A549 (cell line): ENCODE measurements around the gene KIF21A. TPM values are rescaled to one million over a fixed set of nuclear protein-coding genes. Genes with fewer than 3 reads are reported as not detected.

ENCODE experiments used
- ATAC-seq, 2 experiments: fragments of 200-7000 bp in 1 of 2; fragments of >200 bp in 1 of 2; cut with Nextera tagmentation in 1 of 2; cut with Tn5 transposase in 1 of 2; 3 replicates each; pipeline versions ENCODE4 v1.8.0 to v1.9.1; 2018 to 2020; ENCODE audit warnings: mild to moderate bottlenecking in 1 of 2, moderate library complexity in 1 of 2
- CTCF ChIA-PET: fragments of 300-600 bp; sonication (Branson Sonifier 250); formaldehyde crosslinking; extraction: SDS; loops from one replicate; lab custom pipeline; 2021; ENCODE audit warnings: antibody characterized with exemption, inconsistent platforms; lab: Yijun Ruan, JAX
- POLR2A ChIA-PET: fragments of 350-600 bp; formaldehyde crosslinking; extraction: SDS; loops from one replicate; lab custom pipeline; 2021; ENCODE audit warnings: antibody characterized with exemption, inconsistent platforms; lab: Yijun Ruan, JAX
- DNase-seq, 2 experiments: peaks; one replicate each; pipeline versions ENCODE4 v3.0.0 to v3.0.0-alpha.2; 2011 to 2016; ENCODE audit warnings: low read depth in 1 of 2, low spot score in 1 of 2
- FAIRE-seq: peaks from 2 replicates; lab custom pipeline; 2011; peaks lifted over from hg19 to GRCh38; lab: Jason Lieb, UNC
- H3K27ac ChIP-seq, 2 experiments: fragments of >200 bp; sonication (Bioruptor Twin); formaldehyde crosslinking; 3 replicates each; pipeline ENCODE4 v1.5.1; 2016 to 2017
- H3K4me1 ChIP-seq: fragments of >200 bp; sonication (Bioruptor Twin); formaldehyde crosslinking; 3 replicates; pipeline ENCODE4 v1.6.1; 2016
- H3K4me2 ChIP-seq: fragments of >200 bp; sonication (Bioruptor Twin); formaldehyde crosslinking; 3 replicates; pipeline ENCODE4 v1.6.1; 2016
- H3K4me3 ChIP-seq: fragments of >200 bp; sonication (Bioruptor Twin); formaldehyde crosslinking; 3 replicates; pipeline ENCODE4 v1.5.1; 2016
- H3K9me3 ChIP-seq: fragments of >200 bp; sonication (Bioruptor Twin); formaldehyde crosslinking; 3 replicates; pipeline ENCODE4 v1.6.1; 2016
- CHD2 ChIP-seq: fragments of 150-350 bp; IDR thresholded peaks from 2 replicates; pipeline ENCODE4 v1.6.1; 2014; ENCODE audit warnings: low read length; ENCODE audit not compliant: partially characterized antibody
- E2F6 ChIP-seq: IDR thresholded peaks from 2 replicates; pipeline ENCODE4 v1.6.1; 2012; ENCODE audit warnings: low read depth, borderline replicate concordance
- EHF ChIP-seq: fragments of 250-450 bp; sonication (Bioruptor Pico); IDR thresholded peaks from 2 replicates; pipeline ENCODE4 v1.5.0; 2020; ENCODE audit warnings: mild to moderate bottlenecking
- FOSB ChIP-seq: fragments of 250-450 bp; sonication (Bioruptor Pico); IDR thresholded peaks from 2 replicates; pipeline ENCODE4 v1.5.0; 2020; ENCODE audit warnings: mild to moderate bottlenecking, moderate library complexity
- FOSL2 ChIP-seq, 2 experiments: fragments of 450-650 bp in 1 of 2; fragments of >200 bp in 1 of 2; sonication (Bioruptor Twin) in 1 of 2; formaldehyde crosslinking; IDR thresholded peaks; 2 replicates each; pipeline versions ENCODE4 v1.5.0 to v1.6.1; 2016 to 2020; ENCODE audit warnings: mild to moderate bottlenecking in 1 of 2, moderate library complexity in 1 of 2
- GATA3 ChIP-seq: IDR thresholded peaks from 2 replicates; pipeline ENCODE4 v1.6.1; 2012; ENCODE audit warnings: borderline replicate concordance
- HDAC2 ChIP-seq: fragments of 200-600 bp; sonication (generic); IDR thresholded peaks from 2 replicates; pipeline ENCODE4 v1.6.1; 2016
- HEYL ChIP-seq: fragments of 250-450 bp; sonication (Bioruptor Pico); IDR thresholded peaks from 2 replicates; pipeline ENCODE4 v1.8.0; 2021; ENCODE audit warnings: mild to moderate bottlenecking, moderate library complexity
- HMGXB4 ChIP-seq: fragments of 250-450 bp; sonication (Bioruptor Pico); IDR thresholded peaks from 2 replicates; pipeline ENCODE4 v1.5.0; 2021; ENCODE audit warnings: mild to moderate bottlenecking, moderate library complexity, borderline replicate concordance
- HOXA7 ChIP-seq: fragments of 250-450 bp; sonication (Bioruptor Pico); IDR thresholded peaks from 2 replicates; pipeline ENCODE4 v1.5.0; 2020; ENCODE audit warnings: mild to moderate bottlenecking, moderate library complexity
- HOXB13 ChIP-seq: fragments of 250-450 bp; sonication (Bioruptor Pico); IDR thresholded peaks from 2 replicates; pipeline ENCODE4 v1.5.0; 2020; ENCODE audit warnings: low read depth, mild to moderate bottlenecking, moderate library complexity
- JUN ChIP-seq, 2 experiments: fragments of >200 bp; sonication (Bioruptor Twin); formaldehyde crosslinking; IDR thresholded peaks; 2 replicates in 1 of 2; 3 replicates in 1 of 2; pipeline ENCODE4 v1.6.1; 2016 to 2017
- KDM5A ChIP-seq: fragments of 200-600 bp; sonication (generic); IDR thresholded peaks from 2 replicates; pipeline ENCODE4 v1.6.1; 2016; ENCODE audit warnings: antibody characterized with exemption, mild to moderate bottlenecking
- MAFK ChIP-seq: fragments of 450-650 bp; IDR thresholded peaks from 2 replicates; pipeline ENCODE4 v1.6.1; 2014; ENCODE audit not compliant: partially characterized antibody
- MAX ChIP-seq: IDR thresholded peaks from 2 replicates; pipeline ENCODE4 v1.6.1; 2012
- NPAS2 ChIP-seq: fragments of 250-450 bp; sonication (Bioruptor Pico); IDR thresholded peaks from 2 replicates; pipeline ENCODE4 v1.8.0; 2022; ENCODE audit warnings: mild to moderate bottlenecking, moderate library complexity, borderline replicate concordance
- POLR2A ChIP-seq: IDR thresholded peaks from 2 replicates; pipeline ENCODE4 v1.6.1; 2012; ENCODE audit warnings: mild to moderate bottlenecking, low read length
- RAD21 ChIP-seq, 2 experiments: fragments of >200 bp in 1 of 2; sonication (Bioruptor Twin) in 1 of 2; formaldehyde crosslinking in 1 of 2; IDR thresholded peaks in 1 of 2; conservative IDR thresholded peaks in 1 of 2; 2 replicates in 1 of 2; 3 replicates in 1 of 2; pipeline ENCODE4 v1.6.1; 2012 to 2018; ENCODE audit warnings: inconsistent platforms in 1 of 2
- REST ChIP-seq: fragments of 200-600 bp; sonication (generic); IDR thresholded peaks from 2 replicates; pipeline ENCODE4 v1.6.1; 2016; ENCODE audit warnings: antibody characterized with exemption, mild to moderate bottlenecking, moderate library complexity
- TFCP2L1 ChIP-seq: fragments of 250-450 bp; sonication (Bioruptor Pico); IDR thresholded peaks from 2 replicates; pipeline ENCODE4 v1.5.0; 2021; ENCODE audit warnings: mild to moderate bottlenecking
- ZNF302 ChIP-seq: fragments of 250-450 bp; sonication (Bioruptor Pico); IDR thresholded peaks from 2 replicates; pipeline ENCODE4 v1.9.0; 2021; ENCODE audit warnings: inconsistent platforms, mild to moderate bottlenecking, moderate library complexity
- ZSCAN20 ChIP-seq: fragments of 250-450 bp; sonication (Bioruptor Pico); IDR thresholded peaks from 2 replicates; pipeline ENCODE4 v1.8.0; 2022; ENCODE audit warnings: mild to moderate bottlenecking, moderate library complexity
- WGBS: methylation state at CpG from one replicate; pipeline ENCODE4 v1.1.6; 2017; ENCODE audit errors: missing lambda C conversion rate; 5-methylcytosine and 5-hydroxymethylcytosine counted together
- polyA plus RNA-seq, 4 experiments: library from polyadenylated mRNA; depleted of rRNA in 3 of 4; stranded (reverse); fragments of >200 nt; fragmentation: RNase III in 1 of 4; extraction: RNeasy Plus Mini Kit Qiagen cat#74134 plus additional on column Dnase treatment in 1 of 4; gene quantifications; 2 replicates in 3 of 4; 3 replicates in 1 of 4; pipeline ENCODE4 v1.2.3, GENCODE V29; 2011 to 2017

KIF21A gene
- polyA plus RNA-seq, 2 of the 4 experiments (the other 2 are of a cell fraction): 26.0 to 79.0 TPM

- no peak for FAIRE-seq
- ChIA-PET CTCF (interaction anchor here (0.6 to 1.2 kb wide), 2 partner anchors 32 to 168 kb away, joined by 3 to 4 read pairs; no protein-coding TSS in a partner anchor), POLR2A (no interaction called here)
- no peaks in the 10 kb centered on the region for H3K9me3 ChIP-seq
- DNase-seq: no peak
- H3K4me1 ChIP-seq: no peaks in the 10 kb centered on the region
- no peak for ATAC-seq
- no peak for TF ChIP-seq ZSCAN20
- no peak for TF ChIP-seq ZNF302 (CRISPR knock-in tag)
- no peak for TF ChIP-seq KDM5A
- H3K27ac ChIP-seq: no peak overlapping the region
- H3K4me2 ChIP-seq: no peak overlapping the region
- no peak overlapping the region for H3K4me3 ChIP-seq
- 93% methylated on average over 12 of the region's 12 CpGs for WGBS
Measured at GRCh38 chr12:39332661-39333175, 110.2 kb downstream of the KIF21A start.

GRCh38 chr12:39331539-39332261 is 111.2 kb downstream of the KIF21A start:
- no peak for DNase-seq
- ChIA-PET POLR2A (no interaction called here), CTCF (interaction anchor here (1.2 kb wide), 1 partner anchor 33 kb away, joined by 3 read pairs; no protein-coding TSS in a partner anchor)
- FAIRE-seq: no peak
- Histone ChIP-seq H3K27ac (no peak overlapping the region), H3K4me3 (no peak overlapping the region), H3K9me3 (no peaks in the 10 kb centered on the region), H3K4me2 (no peak overlapping the region), H3K4me1 (no peaks in the 10 kb centered on the region)
- no peak for TF ChIP-seq HEYL (CRISPR knock-in tag)
- no peak for TF ChIP-seq HDAC2
- no peak for TF ChIP-seq FOSL2 (IDR thresholded peaks at IDR 0.05)
- TF ChIP-seq FOSL2 (CRISPR knock-in tag; IDR thresholded peaks at IDR 0.05): no peak
- no peak for TF ChIP-seq EHF
- TF ChIP-seq HOXA7 (CRISPR knock-in tag): no peak
- TF ChIP-seq MAFK: no peak
- TF ChIP-seq JUN (IDR thresholded peaks at IDR 0.05): no peak
- TF ChIP-seq CHD2: no peak
- no peak for TF ChIP-seq MAX
- no peak for TF ChIP-seq HOXB13 (CRISPR knock-in tag)
- TF ChIP-seq ZNF302 (CRISPR knock-in tag): no peak
- no peak for TF ChIP-seq KDM5A
- no peak for ATAC-seq
- WGBS: 94% methylated on average over 2 of the region's 2 CpGs

- H3K4me3 ChIP-seq: no peak overlapping the region
- whole genome bisulfite sequencing: 90% methylated on average over 4 of the region's 4 CpGs
- FAIRE-seq: no peak
- CTCF ChIA-PET: no interaction called here
- ATAC-seq: no peak
- no peak for DNase-seq
- no peaks in the 10 kb centered on the region for H3K4me1 ChIP-seq
- TF ChIP-seq KDM5A: no peak
- TF ChIP-seq FOSB (CRISPR knock-in tag): no peak
- no peak for TF ChIP-seq REST
- TF ChIP-seq POLR2A: no peak
- no peak for TF ChIP-seq E2F6
- no peak for TF ChIP-seq HEYL (CRISPR knock-in tag)
- TF ChIP-seq NPAS2 (CRISPR knock-in tag): no peak
- no peak for TF ChIP-seq ZSCAN20
- TF ChIP-seq TFCP2L1 (CRISPR knock-in tag): no peak
- no peak for TF ChIP-seq HMGXB4 (CRISPR knock-in tag)
- TF ChIP-seq GATA3: no peak
- no peak for TF ChIP-seq RAD21 (conservative IDR thresholded peaks at IDR 0.05 in 1 of 2, IDR thresholded peaks at IDR 0.05 in 1 of 2)
- H3K9me3 ChIP-seq: no peaks in the 10 kb centered on the region
- H3K4me2 ChIP-seq: no peak overlapping the region
- POLR2A ChIA-PET: no interaction called here
- H3K27ac ChIP-seq: no peak overlapping the region
Measured at GRCh38 chr12:39329876-39330275, 113.0 kb downstream of the KIF21A start.
